ENCODE results near the gene RAB18.
"Not testable (repeated sequence)": the region's sequence is repeated elsewhere in the genome, so short reads cannot be mapped to it uniquely, and the experiment has no call there.

The RAB18 gene

DNA sequence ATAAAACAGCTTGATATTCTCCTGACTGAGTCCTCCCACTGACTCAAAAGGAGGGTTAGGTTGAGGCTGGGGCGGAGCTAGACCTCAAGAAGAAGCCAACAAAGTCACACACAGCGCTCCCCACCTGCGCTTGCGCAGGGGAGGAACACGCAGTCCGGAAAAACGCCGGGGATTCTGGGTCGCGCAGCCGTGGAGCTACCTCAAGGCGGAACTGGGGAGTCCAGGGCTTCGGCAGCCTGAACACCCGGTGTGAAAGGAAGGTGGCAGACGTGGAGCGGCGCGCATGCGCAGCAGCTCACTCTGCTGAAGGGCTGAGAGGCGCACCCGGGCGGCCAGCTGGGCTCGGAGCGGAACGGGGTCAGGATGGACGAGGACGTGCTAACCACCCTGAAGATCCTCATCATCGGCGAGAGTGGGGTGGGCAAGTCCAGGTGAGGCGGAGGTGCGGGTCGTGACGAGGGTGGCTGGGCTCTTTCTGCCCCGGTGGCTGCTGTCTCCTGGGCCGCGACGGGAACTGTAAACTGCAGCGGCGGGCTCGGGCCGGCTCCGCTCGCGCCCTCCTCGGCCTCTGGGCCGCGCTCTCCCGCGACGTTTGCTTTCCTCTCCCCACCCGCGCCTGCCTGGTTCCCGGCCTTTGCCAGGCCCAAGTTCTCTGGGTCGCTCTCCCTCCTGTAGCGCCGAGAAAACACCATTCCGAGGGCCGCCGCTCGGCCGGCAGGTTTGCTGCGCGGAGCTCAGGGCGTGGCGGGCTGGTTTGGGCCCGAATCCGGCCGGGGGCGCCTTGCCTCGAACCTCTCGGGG, at the start of gene RAB18:
TSS of gene RAB18 (plus strand) at position 298 of the 801 bp plus-strand sequence. CDS start at position 364, 66 bp downstream.
- DNase-seq = peak; percentile 88

- DNase-seq = no peak
These were observed 49.3 kb upstream of the RAB18 start for GRCh38 chr10:27454837-27455236.

DNA sequence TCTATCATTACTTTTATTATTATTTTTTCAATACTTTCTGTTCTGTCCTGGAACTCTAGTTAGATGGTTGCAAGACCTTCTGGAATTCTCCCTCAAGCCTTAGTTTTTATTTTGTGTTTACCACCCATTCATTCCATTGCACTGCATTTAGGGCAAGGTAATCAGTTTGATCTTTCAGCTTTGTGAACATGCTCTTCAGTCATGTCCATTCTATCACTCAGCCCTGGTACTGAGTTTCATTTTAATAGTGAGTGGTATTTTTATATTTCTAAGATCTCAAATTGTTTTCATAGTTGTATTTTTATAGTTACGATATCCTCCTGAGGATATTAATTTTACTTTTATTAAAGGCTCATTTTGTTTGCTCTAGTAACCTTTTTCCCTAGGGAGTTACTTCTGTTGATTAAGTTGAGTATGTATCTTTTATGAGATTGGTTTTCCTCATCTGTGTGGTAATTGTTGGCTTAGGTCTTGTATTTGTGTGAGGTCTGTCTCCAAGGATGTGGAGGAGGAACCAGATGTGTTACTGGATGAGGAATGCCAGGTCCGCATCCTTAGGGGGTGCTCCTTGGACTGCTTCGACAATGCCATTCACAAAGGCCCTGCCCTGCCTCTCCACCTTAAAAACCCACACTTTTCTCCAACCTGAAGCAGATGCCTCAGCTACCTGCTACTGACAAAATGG, 46.7 kb upstream of the RAB18 start:
- DNase-seq = no peak

DNA sequence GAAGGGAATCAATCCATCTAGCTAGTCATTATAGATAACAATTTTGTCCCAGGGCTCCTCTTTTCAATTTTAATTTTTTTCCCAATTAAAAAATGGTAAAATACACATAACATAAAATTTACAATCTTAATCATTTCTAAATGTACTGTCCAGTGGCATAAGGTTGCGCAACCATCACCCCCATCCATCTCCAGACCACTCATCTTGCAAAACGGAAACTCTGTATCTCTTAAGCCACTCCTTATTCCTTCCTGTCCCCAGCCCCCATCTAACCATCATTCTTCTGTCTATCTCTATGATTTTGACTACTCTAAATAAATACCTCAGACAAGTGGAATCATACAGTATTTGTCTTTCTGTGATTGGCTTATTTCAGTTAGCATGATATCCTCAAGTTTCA, 46.1 kb upstream of the RAB18 start:
- no peak for DNase-seq

DNA sequence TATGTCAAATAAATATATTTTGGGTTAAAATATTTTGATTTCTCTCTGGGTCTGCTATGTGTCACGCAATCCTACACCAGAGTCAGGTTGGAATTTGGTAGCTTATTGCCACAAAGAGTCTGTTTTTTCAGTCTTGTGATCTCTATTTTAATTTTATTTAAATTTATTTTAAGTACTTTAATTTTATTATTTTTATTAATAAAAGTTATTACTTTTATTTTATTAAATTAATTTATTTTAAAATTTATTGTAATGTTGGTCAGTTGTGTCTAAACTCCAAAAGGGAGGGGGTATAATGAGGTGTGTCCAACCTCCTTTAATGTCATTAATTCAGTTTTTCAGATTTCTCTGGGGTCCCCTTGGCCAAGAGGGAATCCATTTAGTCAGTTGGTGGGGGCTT, 42.8 kb upstream of the RAB18 start:
- no peak for DNase-seq

GRCh38 chr10:27463961-27464360, 40.1 kb upstream of the RAB18 start:
- DNase-seq = no peak

DNA sequence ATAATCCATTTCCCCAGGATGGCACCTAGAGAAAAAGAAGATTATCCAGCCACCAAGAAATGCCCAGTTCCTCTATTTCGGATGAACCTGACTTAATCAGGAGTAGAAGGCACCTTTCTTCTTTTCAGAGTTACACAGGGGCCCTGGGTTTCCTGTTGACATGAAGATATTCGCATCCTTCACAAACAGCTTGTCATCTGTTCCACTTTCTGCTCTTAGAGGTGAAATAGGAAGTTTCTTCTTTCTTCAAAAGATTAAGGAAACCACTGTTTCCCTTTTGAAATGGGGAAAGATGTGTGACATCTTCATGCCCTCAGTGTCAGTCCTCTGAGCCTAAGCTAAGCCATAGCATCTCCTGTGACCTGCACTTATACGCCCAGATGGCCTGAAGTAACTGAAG, 39.1 kb upstream of the RAB18 start:
- DNase-seq = no peak

DNA sequence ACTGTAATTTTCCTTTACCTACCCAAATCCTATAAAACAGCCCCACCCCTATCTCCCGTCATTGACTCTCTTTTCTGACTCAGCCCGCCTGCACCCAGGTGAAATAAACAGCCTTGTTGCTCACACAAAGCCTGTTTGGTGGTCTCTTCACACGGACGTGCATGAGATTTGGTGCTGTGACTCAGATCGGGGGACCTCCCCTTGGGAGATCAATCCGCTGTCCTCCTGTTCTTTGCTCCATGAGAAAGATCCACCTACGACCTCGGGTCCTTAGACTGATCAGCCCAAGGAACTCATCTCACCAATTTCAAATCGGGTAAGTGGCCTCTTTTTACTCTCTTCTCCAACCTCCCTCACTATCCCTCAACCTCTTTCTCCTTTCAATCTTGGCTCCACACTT, 38.5 kb upstream of the RAB18 start:
- DNase-seq = not testable (repeated sequence)

DNA sequence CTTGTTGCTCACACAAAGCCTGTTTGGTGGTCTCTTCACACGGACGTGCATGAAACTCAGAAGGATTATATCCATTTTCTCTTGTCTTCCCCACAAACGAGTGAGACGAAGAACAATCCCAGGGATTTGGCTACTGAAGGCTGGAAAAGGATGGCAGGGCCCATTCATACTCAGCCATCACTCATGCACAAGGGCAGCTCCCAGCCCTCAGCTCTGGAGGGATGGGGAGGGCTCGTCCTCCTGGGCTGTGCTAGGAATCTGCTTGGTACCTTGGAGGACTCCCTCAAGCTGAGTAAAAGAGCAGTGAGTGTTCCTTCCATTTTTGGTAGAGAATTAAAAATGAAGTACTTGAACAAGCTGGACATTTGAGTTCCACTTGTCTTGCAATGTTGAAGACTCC, 33.2 kb upstream of the RAB18 start:
- no peak for DNase-seq

- no peak for DNase-seq
These were observed 29.4 kb upstream of the RAB18 start for GRCh38 chr10:27474741-27475140.

DNA sequence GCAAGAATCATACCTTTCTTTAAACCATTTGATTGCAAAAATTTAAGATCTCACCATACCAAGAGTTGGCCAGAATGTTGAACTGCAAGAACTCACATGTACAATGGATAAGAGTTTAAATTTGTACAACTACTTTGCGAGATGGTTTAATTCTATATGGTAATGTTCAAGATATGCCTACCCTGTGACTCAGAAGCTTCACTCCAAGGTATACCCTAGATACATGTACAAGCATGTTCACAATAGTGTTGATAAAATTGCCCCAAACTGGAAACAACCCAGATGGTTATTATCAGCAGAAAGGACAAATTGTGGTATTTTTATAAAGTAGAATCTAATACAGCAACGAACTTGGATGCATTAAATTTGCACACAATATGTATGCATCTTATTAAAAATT, 25.1 kb upstream of the RAB18 start:
- no peak for DNase-seq

- no peak for DNase-seq
These were observed 22.6 kb upstream of the RAB18 start for GRCh38 chr10:27481486-27481885.

DNA sequence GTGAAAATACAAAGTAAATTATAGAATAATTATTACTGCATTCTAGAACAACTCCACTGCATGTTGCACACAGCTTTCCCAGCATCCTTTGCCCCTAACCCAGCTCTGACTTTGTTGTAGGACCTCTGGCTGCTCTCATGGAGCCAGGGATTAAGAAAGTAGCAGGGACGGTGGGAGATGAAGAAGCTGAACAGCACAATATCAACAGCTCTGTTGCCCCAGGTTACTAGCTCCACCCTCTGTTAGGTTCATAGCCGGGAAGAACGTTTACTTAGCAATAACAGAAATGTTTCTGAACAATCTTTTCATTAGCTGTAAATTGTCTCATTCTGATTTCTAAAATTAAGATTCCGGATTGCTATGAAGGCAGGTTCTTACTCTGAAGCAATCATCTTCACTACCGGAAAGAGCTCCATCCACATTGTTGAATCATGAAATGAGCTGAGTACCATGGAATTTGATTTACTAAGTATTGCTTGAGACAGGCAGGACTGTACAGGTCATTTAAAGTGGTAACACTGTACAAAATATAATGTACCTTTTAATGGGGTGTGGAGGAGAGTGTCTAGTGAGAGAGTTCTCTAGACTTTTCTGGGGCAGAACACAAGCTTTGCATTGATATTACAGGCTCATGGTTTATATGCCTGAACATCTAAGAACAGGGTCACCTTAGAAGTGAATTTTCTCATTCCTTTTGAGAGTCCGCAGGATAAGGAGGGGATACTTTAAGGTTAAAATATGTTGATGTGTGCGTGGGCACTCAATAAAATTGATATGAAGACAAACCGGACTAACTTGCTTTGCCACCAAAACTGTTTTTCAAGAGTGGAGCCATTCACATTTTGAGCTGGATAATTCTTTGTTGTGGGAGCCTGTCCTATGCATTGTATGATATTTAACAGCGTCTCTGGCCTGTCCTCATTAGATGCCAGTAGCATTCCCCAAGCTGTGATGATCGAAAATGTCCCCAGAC, 20.8 kb upstream of the RAB18 start:
- DNase-seq = peak; percentile 6

DNA sequence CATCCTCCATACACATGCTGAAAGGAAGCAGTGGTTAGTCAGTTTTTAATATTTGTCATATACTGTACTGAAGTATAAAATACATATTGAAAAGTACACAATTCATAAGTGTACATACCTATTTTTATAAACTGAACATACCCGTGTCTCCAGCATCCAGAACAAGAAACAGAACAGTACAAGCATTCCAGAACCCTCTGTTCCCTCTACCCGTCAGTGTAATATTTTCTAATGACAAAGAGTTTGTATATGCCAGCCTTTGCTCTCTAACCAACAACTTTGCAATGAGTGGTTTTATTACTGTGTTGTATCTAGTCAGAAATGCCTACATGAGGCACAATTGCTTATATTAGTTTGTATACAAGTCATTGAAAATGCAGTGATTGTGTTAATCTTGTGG, 18.7 kb upstream of the RAB18 start:
- DNase-seq = no peak

- no peak for DNase-seq
These were observed 18.1 kb upstream of the RAB18 start for GRCh38 chr10:27485986-27486385.

DNA sequence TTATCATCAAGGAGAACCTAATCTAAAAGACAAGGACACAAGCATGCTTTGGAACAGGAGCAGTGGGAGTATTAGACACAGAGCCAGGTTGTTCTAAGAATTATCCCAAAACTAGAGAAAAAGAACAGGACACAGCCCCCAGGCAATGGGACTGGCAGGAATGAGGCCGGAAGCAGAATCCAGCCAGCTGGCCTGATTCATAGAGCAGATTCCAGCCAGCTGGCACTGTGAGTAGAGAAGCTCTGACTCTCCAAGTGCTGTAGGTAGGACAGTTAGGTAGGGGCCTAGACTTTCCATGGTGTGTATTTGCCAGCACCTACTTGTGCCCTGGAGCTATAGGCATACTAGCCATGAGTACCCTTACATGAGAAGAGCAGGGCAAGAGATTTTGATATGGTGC, 13.3 kb upstream of the RAB18 start:
- no peak for DNase-seq

GRCh38 chr10:27494116-27494805, 9.8 kb upstream of the RAB18 start:
- no peak for DNase-seq

DNA sequence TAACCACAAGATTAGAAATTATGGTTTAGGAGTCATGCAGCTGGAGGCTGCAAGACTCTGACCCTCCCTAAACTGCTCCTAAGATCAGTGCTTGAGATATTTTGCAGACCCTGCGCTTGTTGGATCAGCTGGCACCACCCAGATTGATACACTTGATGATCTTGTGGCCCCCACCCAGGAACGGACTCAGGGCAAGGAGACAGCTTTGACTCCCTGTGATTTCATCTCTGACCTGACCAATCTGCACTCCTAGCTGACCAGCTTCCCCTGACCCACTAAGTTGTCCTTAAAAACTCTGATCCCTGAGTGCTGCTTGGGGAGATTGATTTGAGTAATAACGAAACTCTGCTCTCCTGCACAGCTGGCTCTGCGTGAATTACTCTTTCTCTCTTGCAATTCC, 8.0 kb upstream of the RAB18 start:
- no peak for DNase-seq

- no peak for DNase-seq
These were observed 4.0 kb upstream of the RAB18 start for GRCh38 chr10:27500096-27500495.

- DNase-seq = no peak
These were observed 3.2 kb upstream of the RAB18 start for GRCh38 chr10:27500886-27501285.

GRCh38 chr10:27503498-27504006, 552 bp upstream of the RAB18 start:
- DNase-seq = no peak

DNA sequence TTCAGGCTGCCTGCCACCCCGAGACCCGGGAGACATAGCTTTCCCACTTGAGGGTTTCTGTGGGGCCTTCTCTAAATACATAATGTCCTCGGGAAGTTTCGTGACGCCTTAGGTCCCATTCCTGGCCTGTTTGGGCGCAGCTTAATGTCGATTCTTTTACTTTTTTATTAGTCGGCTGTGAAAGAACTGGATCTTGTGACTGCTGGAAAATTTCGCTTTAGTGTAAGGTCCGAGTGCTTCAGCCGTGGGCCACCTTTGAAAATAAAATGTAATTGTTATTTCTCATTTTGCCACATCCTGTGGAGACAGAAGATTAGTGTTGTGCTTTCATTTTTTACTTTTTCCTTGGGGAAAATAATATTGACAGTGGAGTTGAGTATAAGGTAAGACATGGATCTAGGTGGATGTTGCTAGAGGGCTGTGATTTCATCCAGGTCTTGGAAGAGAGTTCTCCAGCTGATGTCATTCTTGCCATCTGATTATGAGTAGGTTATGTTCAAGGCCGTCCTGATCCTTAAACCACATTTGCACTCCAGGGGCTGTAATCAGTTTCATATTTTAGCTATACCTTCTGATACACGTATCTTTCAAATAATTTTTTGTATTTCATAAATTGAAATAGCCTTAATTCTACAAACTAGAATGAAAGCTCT, 830 bp downstream of the RAB18 start:
- no peak for DNase-seq
